IMR-90 (cell line): ENCODE results near the gene OGT. TPM values are rescaled to one million over a fixed set of nuclear protein-coding genes. Genes with fewer than 3 reads are reported as not detected.

Experiments
- ATAC-seq: fragments of 200-7000 bp; cut with Tn5 transposase; 2 replicates; pipeline ENCODE4 v1.9.1; 2020; ENCODE audit warnings: low read depth, mild to moderate bottlenecking, moderate library complexity
- BruUV-seq: library from RNA; stranded (reverse); fragments of 400-500 nt; replicated peaks from 2 replicates; lab custom pipeline; 2021; lab: Mats Ljungman, UMichigan
- CTCF ChIA-PET: fragments of 300-600 bp; formaldehyde crosslinking; extraction: SDS; loops from one replicate; lab custom pipeline; 2021; ENCODE audit warnings: antibody characterized with exemption; lab: Yijun Ruan, JAX
- POLR2A ChIA-PET: fragments of 300-600 bp; sonication (Branson Sonifier 250); formaldehyde crosslinking; loops from one replicate; lab custom pipeline; 2022; ENCODE audit warnings: antibody characterized with exemption; ENCODE audit not compliant: unreplicated experiment; lab: Charles Lee
- DNase-seq: peaks from one replicate; pipeline ENCODE4 v3.0.0; 2013
- H2AFZ ChIP-seq: replicated peaks from 2 replicates; pipeline ENCODE3; 2013; ENCODE audit warnings: low read length, mild to moderate bottlenecking; ENCODE audit not compliant: poor library complexity
- H2AK5ac ChIP-seq: 2 replicates; pipeline ENCODE4 v1.6.1; 2013; ENCODE audit warnings: low read depth, low read length, inconsistent platforms
- H2AK9ac ChIP-seq: replicated peaks from 2 replicates; pipeline ENCODE3; 2013; ENCODE audit warnings: mild to moderate bottlenecking, low read depth, low read length, moderate library complexity; ENCODE audit not compliant: poor library complexity
- H2BK120ac ChIP-seq: 2 replicates; pipeline ENCODE4 v1.6.1; 2013; ENCODE audit warnings: low read depth, low read length, inconsistent platforms
- H2BK15ac ChIP-seq: 3 replicates; pipeline ENCODE4 v1.6.1; 2013; ENCODE audit warnings: low read depth, low read length, inconsistent platforms
- H2BK20ac ChIP-seq: 2 replicates; pipeline ENCODE4 v1.6.1; 2013; ENCODE audit warnings: low read depth, mild to moderate bottlenecking, inconsistent platforms, low read length, moderate library complexity
- H2BK5ac ChIP-seq: 2 replicates; pipeline ENCODE4 v1.6.1; 2013; ENCODE audit warnings: mild to moderate bottlenecking, low read depth, low read length, inconsistent platforms; ENCODE audit not compliant: poor library complexity, severe bottlenecking
- H3K14ac ChIP-seq: replicated peaks from 2 replicates; pipeline ENCODE4 v1.6.1; 2013; ENCODE audit warnings: low read depth, low read length, inconsistent platforms
- H3K18ac ChIP-seq: 2 replicates; pipeline ENCODE4 v1.6.1; 2013; ENCODE audit warnings: low read depth, low read length, control low read depth
- H3K23ac ChIP-seq: 2 replicates; pipeline ENCODE4 v1.6.1; 2013; ENCODE audit warnings: low read depth, low read length, inconsistent platforms
- H3K27ac ChIP-seq: 2 replicates; pipeline ENCODE4 v1.5.1; 2013; ENCODE audit warnings: mild to moderate bottlenecking, control low read depth, low read length; ENCODE audit not compliant: insufficient read depth
- H3K27me3 ChIP-seq: 2 replicates; pipeline ENCODE4 v1.6.1; 2013; ENCODE audit warnings: low read length; ENCODE audit not compliant: control insufficient read depth, insufficient read depth
- H3K36me3 ChIP-seq: 2 replicates; pipeline ENCODE4 v1.6.1; 2013; ENCODE audit warnings: low read length, mixed read lengths; ENCODE audit not compliant: control insufficient read depth, insufficient read depth
- H3K4ac ChIP-seq: 2 replicates; pipeline ENCODE4 v1.6.1; 2013; ENCODE audit warnings: low read depth, low read length, inconsistent platforms
- H3K4me1 ChIP-seq: 2 replicates; pipeline ENCODE4 v1.6.1; 2013; ENCODE audit warnings: low read length, mixed read lengths; ENCODE audit not compliant: control insufficient read depth, insufficient read depth
- H3K4me2 ChIP-seq: 2 replicates; pipeline ENCODE4 v1.6.1; 2013; ENCODE audit warnings: low read depth, mild to moderate bottlenecking, control low read depth, low read length, moderate library complexity
- H3K4me3 ChIP-seq: 2 replicates; pipeline ENCODE4 v1.5.1; 2013; ENCODE audit warnings: low read depth, mild to moderate bottlenecking, control low read depth, low read length, moderate library complexity; ENCODE audit not compliant: insufficient read depth
- H3K56ac ChIP-seq: 2 replicates; pipeline ENCODE4 v1.6.1; 2013; ENCODE audit warnings: low read length, inconsistent platforms; ENCODE audit not compliant: insufficient read depth; ENCODE audit errors: extremely low read depth
- H3K79me1 ChIP-seq, 2 experiments: 2 replicates each; pipeline ENCODE4 v1.6.1; 2013; ENCODE audit warnings: low read length in 2 of 2, inconsistent platforms in 1 of 2, low read depth in 1 of 2
- H3K9ac ChIP-seq: 2 replicates; pipeline ENCODE4 v1.6.1; 2013; ENCODE audit warnings: low read depth, low read length, control low read depth
- H3K9me1 ChIP-seq: 2 replicates; pipeline ENCODE4 v1.6.1; 2013; ENCODE audit warnings: low read length, inconsistent platforms; ENCODE audit not compliant: insufficient read depth
- H3K9me3 ChIP-seq: 2 replicates; pipeline ENCODE4 v1.6.1; 2013; ENCODE audit warnings: low read length; ENCODE audit not compliant: control insufficient read depth, insufficient read depth
- H4K20me1 ChIP-seq: 2 replicates; pipeline ENCODE4 v1.6.1; 2013; ENCODE audit warnings: low read length, inconsistent platforms; ENCODE audit not compliant: insufficient read depth
- H4K5ac ChIP-seq: 2 replicates; pipeline ENCODE4 v1.6.1; 2013; ENCODE audit warnings: mild to moderate bottlenecking, low read depth, low read length, control low read depth
- H4K8ac ChIP-seq, 2 experiments: 2 replicates each; pipeline ENCODE4 v1.6.1; 2013; ENCODE audit warnings: low read depth in 2 of 2, low read length in 2 of 2, control low read depth in 1 of 2, inconsistent platforms in 1 of 2
- H4K91ac ChIP-seq: 2 replicates; pipeline ENCODE4 v1.6.1; 2013; ENCODE audit warnings: low read depth, low read length, inconsistent platforms; ENCODE audit not compliant: insufficient read depth
- BHLHE40 ChIP-seq: fragments of 150-350 bp; IDR thresholded peaks from 2 replicates; pipeline ENCODE4 v1.6.1; 2016; ENCODE audit warnings: mild to moderate bottlenecking, low read depth, low read length
- CEBPB ChIP-seq: IDR thresholded peaks from 2 replicates; pipeline ENCODE4 v1.6.1; 2012; ENCODE audit warnings: low read depth, low read length, improper control_type of control experiment
- CHD1 ChIP-seq: IDR thresholded peaks from 2 replicates; pipeline ENCODE4 v1.6.1; 2012; ENCODE audit warnings: low read depth, low read length, improper control_type of control experiment
- CTCF ChIP-seq: conservative IDR thresholded peaks from 2 replicates; pipeline ENCODE4 v1.5.1; 2012; ENCODE audit warnings: mild to moderate bottlenecking, low read depth, low read length, improper control_type of control experiment
- FOS ChIP-seq: fragments of 150-350 bp; IDR thresholded peaks from 2 replicates; pipeline ENCODE4 v1.6.1; 2016; ENCODE audit warnings: low read depth, low read length
- MAFK ChIP-seq: IDR thresholded peaks from 2 replicates; pipeline ENCODE4 v1.6.1; 2012; ENCODE audit warnings: low read depth, low read length, improper control_type of control experiment
- MAZ ChIP-seq: IDR thresholded peaks from 2 replicates; pipeline ENCODE4 v1.6.1; 2012; ENCODE audit warnings: low read depth, mild to moderate bottlenecking, low read length, improper control_type of control experiment, moderate library complexity, borderline replicate concordance
- MXI1 ChIP-seq: IDR thresholded peaks from 2 replicates; pipeline ENCODE4 v1.6.1; 2012; ENCODE audit warnings: low read depth, mild to moderate bottlenecking, low read length, moderate library complexity, borderline replicate concordance
- NFE2L2 ChIP-seq: fragments of 150-350 bp; IDR thresholded peaks from 2 replicates; pipeline ENCODE4 v1.6.1; 2016; ENCODE audit warnings: low read depth, mild to moderate bottlenecking, low read length
- POLR2A ChIP-seq: IDR thresholded peaks from 2 replicates; pipeline ENCODE4 v1.6.1; 2012; ENCODE audit warnings: mild to moderate bottlenecking, low read depth, low read length
- RAD21 ChIP-seq: IDR thresholded peaks from 2 replicates; pipeline ENCODE4 v1.6.1; 2012; ENCODE audit warnings: low read length, improper control_type of control experiment
- RCOR1 ChIP-seq: IDR thresholded peaks from 2 replicates; pipeline ENCODE4 v1.6.1; 2012; ENCODE audit warnings: mild to moderate bottlenecking, low read length, improper control_type of control experiment; ENCODE audit not compliant: insufficient replicate concordance
- RFX5 ChIP-seq: IDR thresholded peaks from 2 replicates; pipeline ENCODE4 v1.8.0; 2012; ENCODE audit warnings: low read depth, mild to moderate bottlenecking, low read length, moderate library complexity
- SMC3 ChIP-seq: fragments of 150-350 bp; IDR thresholded peaks from 2 replicates; pipeline ENCODE4 v1.6.1; 2016; ENCODE audit warnings: low read depth, mild to moderate bottlenecking, antibody characterized with exemption, low read length, moderate library complexity
- USF2 ChIP-seq: fragments of 150-350 bp; IDR thresholded peaks from 2 replicates; pipeline ENCODE4 v1.6.1; 2017; ENCODE audit warnings: mild to moderate bottlenecking, antibody characterized with exemption, low read length, low read depth
- WGBS, 2 experiments: methylation state at CpG; one replicate each; pipeline versions ENCODE4 v1.1.5 to v1.1.7; 2013; ENCODE audit warnings: missing lambda C conversion rate in 2 of 2; ENCODE audit not compliant: insufficient read length in 1 of 2; ENCODE audit errors: extremely low coverage in 2 of 2; 5-methylcytosine and 5-hydroxymethylcytosine counted together
- dilution Hi-C: fragments of 300-500 bp; cut with HindIII; formaldehyde crosslinking; loops from one replicate; pipeline ENCODE4 v1.14.3; 2018; ENCODE audit warnings: low sequenced_read_pairs; ENCODE audit not compliant: unreplicated experiment
- in situ Hi-C: fragments of 300-500 bp; cut with MboI; formaldehyde crosslinking; loops from 3 replicates; pipeline ENCODE4 v1.14.3; 2019; ENCODE audit warnings: low sequenced_read_pairs, inconsistent platforms, mixed read lengths
- intact Hi-C: fragments of 100-400 bp; cut with micrococcal nuclease; formaldehyde crosslinking; loops from 2 replicates; pipeline ENCODE4 v1.10.0; 2022
- polyA plus RNA-seq, 3 experiments: library from polyadenylated mRNA; depleted of rRNA; stranded (reverse); fragments of >200 nt; gene quantifications; 2 replicates each; pipeline ENCODE4 v1.2.3, GENCODE V29; 2012; ENCODE audit warnings: low replicate concordance in 1 of 3
- total RNA-seq: library from RNA; depleted of rRNA; stranded (reverse); fragments of >200 nt; gene quantifications from 2 replicates; pipeline ENCODE4 v1.2.3, GENCODE V29; 2012

OGT gene
- total and polyA plus RNA-seq, 2 of the 4 experiments (the other 2 are of a cell fraction), result 80.7 to 113 TPM

- Histone ChIP-seq H3K9me1 (no peaks in the 10 kb centered on the region), H3K27me3 (peaks cover 3% of the 10 kb centered on the region; the same call in 1 of the 2 replicates), H3K4me2 (no peak overlapping the region), H4K8ac (no peak overlapping the region), H2BK20ac (no peak overlapping the region), H3K4me3 (no peak overlapping the region), H2BK120ac (no peak overlapping the region), H2AK9ac (no peak overlapping the region), H3K9me3 (no peaks in the 10 kb centered on the region; the same call in 1 of the 2 replicates), H3K4me1 (no peaks in the 10 kb centered on the region), H3K27ac (no peak overlapping the region), H3K4ac (no peak overlapping the region), H2BK5ac (no peak overlapping the region), H2AK5ac (no peak overlapping the region), H4K5ac (no peak overlapping the region), H3K79me1 (no peaks in the 10 kb centered on the region), H3K23ac (no peak overlapping the region), H3K36me3 (peaks cover 9% of the 10 kb centered on the region), H3K56ac (no peak overlapping the region), H4K91ac (no peak overlapping the region), H2BK15ac (no peak overlapping the region), H4K20me1 (no peaks in the 10 kb centered on the region), H3K9ac (no peak overlapping the region), H3K14ac (no peak overlapping the region), H2AFZ (no peak overlapping the region), H3K18ac (no peak overlapping the region)
- intact Hi-C loops (no loop called here), dilution Hi-C loops (no loop called here), in situ Hi-C loops (no loop called here)
- 72% methylated on average over 5 of the region's 10 CpGs; no CpG with 5 or more reads in 1 of the 2 experiments for WGBS, 2 experiments
- POLR2A ChIA-PET, result interaction anchor here (0.6 kb wide), 1 partner anchor 33 kb away, joined by 4 read pairs; no protein-coding TSS in a partner anchor
- CTCF ChIA-PET, result interaction anchor here (0.5 kb wide), 1 partner anchor 126 kb away, joined by 4 read pairs; no protein-coding TSS in a partner anchor
- TF ChIP-seq FOS, result no peak
- no peak for TF ChIP-seq RCOR1
- no peak for TF ChIP-seq RAD21
- TF ChIP-seq MXI1, result no peak
- no peak for TF ChIP-seq NFE2L2
- TF ChIP-seq CHD1, result no peak
- TF ChIP-seq RFX5, result no peak
- TF ChIP-seq SMC3, result no peak
- TF ChIP-seq BHLHE40, result no peak
- no peak for TF ChIP-seq CTCF
- TF ChIP-seq MAZ, result no peak
- TF ChIP-seq CEBPB, result no peak
- TF ChIP-seq POLR2A, result no peak
- TF ChIP-seq USF2, result no peak
- TF ChIP-seq MAFK, result no peak
- ATAC-seq (no peak), DNase-seq (no peak)
- no TSS peak for BruUV-seq
These were observed 83.0 kb downstream of the OGT start for GRCh38 chrX:71615954-71616353.
